Breast epithelium (tissue), 4 donors: ENCODE data around the gene ZBTB37. TPM values are rescaled to one million over a fixed set of nuclear protein-coding genes. Genes with fewer than 3 reads are reported as not detected.

Experiments
- DNase-seq, 2 donors: peaks; one replicate each; pipeline ENCODE4 v3.0.0-alpha.2; 2019; ENCODE audit warnings: low spot score in 2 of 2
- H3K27ac ChIP-seq, 2 donors: fragments of 200-600 bp; sonication (generic) in 1 of 2; one replicate each; pipeline ENCODE4 v1.5.1; 2016 to 2019; ENCODE audit warnings: mild to moderate bottlenecking in 1 of 2
- H3K27me3 ChIP-seq, 2 donors: fragments of 200-600 bp; sonication (generic) in 1 of 2; one replicate each; pipeline versions ENCODE4 v1.5.1 to v1.6.0; 2017 to 2019; ENCODE audit warnings: control low read depth in 1 of 2, mild to moderate bottlenecking in 1 of 2
- H3K36me3 ChIP-seq: fragments of 200-600 bp; one replicate; pipeline ENCODE4 v1.5.1; 2019
- H3K4me1 ChIP-seq, 2 donors: fragments of 200-600 bp; sonication (generic); one replicate each; pipeline ENCODE4 v1.5.1; 2016 to 2019; ENCODE audit warnings: control low read depth in 1 of 2
- H3K4me3 ChIP-seq, 3 donors: fragments of 200-600 bp; sonication (generic); 1 replicate in 2 of 3; 2 replicates in 1 of 3; pipeline ENCODE4 v1.5.1; 2016 to 2019; ENCODE audit warnings: mild to moderate bottlenecking in 3 of 3, moderate library complexity in 2 of 3
- H3K9me3 ChIP-seq, 2 donors: fragments of 200-600 bp; sonication (generic) in 1 of 2; one replicate each; pipeline ENCODE4 v1.5.1; 2016 to 2019; ENCODE audit warnings: control low read depth in 1 of 2
- CTCF ChIP-seq, 3 donors: fragments of 450-650 bp; IDR thresholded peaks; one replicate each; pipeline ENCODE4 v1.5.1; 2016 to 2017; ENCODE audit warnings: antibody characterized with exemption in 3 of 3, mild to moderate bottlenecking in 3 of 3, moderate library complexity in 3 of 3
- POLR2A ChIP-seq: fragments of 450-650 bp; IDR thresholded peaks from one replicate; pipeline ENCODE4 v1.6.1; 2016; ENCODE audit warnings: antibody characterized with exemption, mild to moderate bottlenecking, moderate library complexity
- POLR2AphosphoS5 ChIP-seq, 3 donors: sonication (generic); formaldehyde crosslinking; IDR thresholded peaks; one replicate each; pipeline ENCODE4 v1.6.1; 2017; ENCODE audit warnings: antibody characterized with exemption in 3 of 3
- intact Hi-C: fragments of 100-400 bp; cut with DNase I; formaldehyde crosslinking; loops from one replicate; pipeline ENCODE4 v1.15.1; 2023; ENCODE audit warnings: low total_unique reads
- total RNA-seq, 3 donors: library from RNA; depleted of rRNA; stranded (reverse); fragments of >200 nt; gene quantifications; one replicate each; pipeline ENCODE4 v1.1.0, GENCODE V29; 2016

Gene ZBTB37
- total RNA-seq, 3 donors from 2014 or later: 10.2 to 15.7 (median 15.4) TPM

DNA sequence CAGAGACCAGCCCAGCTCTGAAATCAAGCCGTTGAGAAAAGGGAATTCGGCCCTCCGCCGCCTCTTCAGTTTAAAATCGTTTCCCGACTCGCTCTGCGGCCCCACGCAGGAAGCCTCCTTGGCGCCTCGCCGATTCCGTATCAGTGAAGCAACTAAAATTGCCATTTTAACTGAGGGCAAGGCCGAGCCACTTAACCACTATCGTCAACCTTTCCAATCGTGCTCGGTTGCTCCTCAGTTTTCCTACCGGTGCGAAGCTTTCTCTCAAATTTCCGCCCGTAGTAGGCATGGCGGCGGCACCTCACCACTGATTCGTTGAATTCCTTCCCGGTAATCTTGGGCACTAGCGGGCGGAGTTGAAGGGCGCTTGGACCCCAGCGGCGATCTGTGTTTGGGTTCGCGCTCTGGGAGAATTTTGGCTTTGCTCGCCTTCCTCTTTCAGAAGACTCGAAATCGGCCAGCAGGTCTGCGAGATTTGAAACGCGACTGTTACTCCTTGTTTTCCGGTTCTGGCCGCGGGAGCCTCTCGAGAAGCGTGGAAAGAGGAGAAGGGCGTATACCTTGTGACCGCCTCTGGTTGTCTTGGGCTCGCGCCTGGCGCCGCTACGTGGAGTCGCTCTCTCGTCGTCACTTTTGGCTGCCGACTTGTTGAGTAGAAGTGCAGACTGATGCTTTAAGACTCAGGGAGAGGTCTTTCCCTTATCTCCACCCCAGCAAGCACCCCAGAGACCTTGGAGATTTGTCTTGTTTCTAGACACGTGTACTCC lies 43.7 kb upstream of the ZBTB37 start, which contains the start of the genes CENPL and DARS2:
TSS of gene CENPL (minus strand) at position 569 of the 767 bp plus-strand sequence. CDS start 13,584 bp downstream, outside the sequence.
TSS of gene DARS2 (plus strand) at position 359 of the 767 bp plus-strand sequence. CDS start 557 bp downstream, outside the sequence.
- Histone ChIP-seq H3K27me3 (no peaks in the 10 kb centered on the region), H3K27ac (peak within 1 kb of the TSS; percentile 91 to 96), H3K36me3 (no peaks in the 10 kb centered on the region), H3K4me3 (peak within 1 kb of the TSS; percentile 66 to 90 (median 69)), H3K9me3 (no peaks in the 10 kb centered on the region), H3K4me1 (no peaks in the 10 kb centered on the region)
- intact Hi-C loops: loop anchor here (5.0 kb wide), 1 partner anchor 1437 kb away; no protein-coding TSS in a partner anchor
- TF ChIP-seq POLR2A (no peak), POLR2AphosphoS5 (IDR thresholded peaks at IDR 0.05) (peak; percentile 78 to 93 (median 81))
- peak; percentile 94 for DNase-seq

DNA sequence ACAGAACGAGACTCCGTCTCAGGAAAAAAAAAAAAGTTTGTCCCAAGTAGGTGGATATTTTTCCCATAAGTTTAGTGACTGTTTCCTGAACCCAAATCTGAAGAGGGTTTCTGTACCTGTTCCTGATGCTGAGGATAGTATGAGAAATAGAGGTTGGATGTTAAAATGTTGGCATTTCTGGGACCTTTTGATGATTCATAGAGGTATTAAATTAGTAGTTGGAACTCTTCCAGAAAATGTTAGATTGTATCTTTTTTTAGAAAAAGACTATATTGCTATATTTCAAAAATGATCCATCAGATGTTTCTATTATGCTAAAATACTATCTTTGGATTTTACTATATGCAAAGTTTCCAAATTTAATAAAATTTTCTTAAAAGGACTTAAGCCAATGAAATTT lies 40.6 kb upstream of the ZBTB37 start:
- Histone ChIP-seq H3K4me1 (no peaks in the 10 kb centered on the region), H3K36me3 (no peaks in the 10 kb centered on the region), H3K9me3 (no peaks in the 10 kb centered on the region), H3K4me3 (no peak overlapping the region), H3K27me3 (no peaks in the 10 kb centered on the region), H3K27ac (no peak overlapping the region)
- no peak for DNase-seq
- TF ChIP-seq CTCF (IDR thresholded peaks at IDR 0.05) (no peak), POLR2A (no peak), POLR2AphosphoS5 (IDR thresholded peaks at IDR 0.05) (no peak)
- intact Hi-C loops: no loop called here

DNA sequence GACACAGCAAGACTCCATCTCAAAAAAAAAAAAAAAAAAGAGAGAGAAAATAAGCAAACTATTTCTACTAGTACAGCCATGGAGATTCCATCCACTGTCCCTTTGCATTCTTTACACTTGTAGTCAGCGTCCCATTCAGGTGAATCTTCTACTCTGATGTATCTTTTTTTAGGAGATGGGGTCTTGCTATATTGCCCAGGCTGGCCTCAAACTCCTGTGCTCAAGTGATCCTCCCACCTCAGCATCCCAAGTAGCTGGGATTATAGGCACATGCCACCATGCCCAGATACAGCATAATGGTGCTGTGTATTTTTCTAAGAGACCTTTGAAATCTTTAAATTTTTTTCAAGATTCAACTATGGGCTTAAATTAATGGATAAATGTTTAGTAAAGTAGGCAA lies 35.4 kb upstream of the ZBTB37 start:
- no peak overlapping the region for H3K4me3 ChIP-seq
- no peak for TF ChIP-seq POLR2AphosphoS5 (IDR thresholded peaks at IDR 0.05)
- TF ChIP-seq POLR2A: no peak
- no peak for TF ChIP-seq CTCF (IDR thresholded peaks at IDR 0.05)
- no peak overlapping the region for H3K27ac ChIP-seq
- no peaks in the 10 kb centered on the region for H3K9me3 ChIP-seq
- no peaks in the 10 kb centered on the region for H3K36me3 ChIP-seq
- H3K27me3 ChIP-seq: no peaks in the 10 kb centered on the region
- intact Hi-C loops: no loop called here
- H3K4me1 ChIP-seq: no peaks in the 10 kb centered on the region
- DNase-seq: no peak

DNA sequence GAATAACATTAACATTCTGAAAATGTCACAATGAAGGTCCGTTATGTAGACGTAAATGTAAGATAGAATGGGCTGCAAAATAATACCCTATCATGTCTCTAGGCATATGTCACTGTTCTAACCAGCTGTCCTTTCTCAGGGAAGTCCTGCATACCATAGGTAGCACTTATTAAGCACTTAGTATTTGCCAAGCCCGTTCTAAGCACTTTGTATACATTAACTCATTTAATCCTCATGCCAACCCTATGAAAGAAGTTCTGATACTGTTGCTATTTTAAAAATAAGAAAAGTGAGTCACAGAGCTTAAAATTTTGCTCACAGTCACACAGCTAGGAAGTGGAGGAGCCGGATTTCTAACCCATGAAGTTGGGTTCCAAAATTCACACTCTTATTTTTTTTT lies 16.1 kb upstream of the ZBTB37 start:
- Histone ChIP-seq H3K36me3 (peaks cover 3% of the 10 kb centered on the region), H3K27me3 (no peaks in the 10 kb centered on the region), H3K27ac (no peak overlapping the region), H3K9me3 (no peaks in the 10 kb centered on the region), H3K4me3 (no peak overlapping the region), H3K4me1 (no peaks in the 10 kb centered on the region)
- intact Hi-C loops: no loop called here
- no peak for TF ChIP-seq POLR2AphosphoS5 (IDR thresholded peaks at IDR 0.05)
- TF ChIP-seq CTCF (IDR thresholded peaks at IDR 0.05): no peak
- TF ChIP-seq POLR2A: no peak
- no peak for DNase-seq

DNA sequence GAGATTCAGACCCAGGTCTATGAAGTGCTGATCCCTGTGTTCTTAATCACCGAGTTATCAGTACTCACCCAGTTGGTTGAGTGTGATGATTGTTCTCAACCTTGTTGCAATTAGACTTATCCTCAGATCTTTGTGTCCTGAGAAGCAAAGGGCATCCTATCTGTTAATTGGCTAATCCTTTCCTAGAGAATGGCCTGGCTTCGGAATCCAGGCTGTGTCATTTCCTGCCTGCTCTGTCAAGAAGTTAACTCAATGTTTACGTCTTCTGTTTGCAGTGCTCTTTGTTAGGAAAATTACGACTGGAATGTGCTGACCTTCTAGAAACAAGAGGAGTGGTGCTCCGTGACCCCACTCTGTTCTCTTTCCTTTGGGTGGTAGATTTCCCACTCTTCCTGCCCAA lies 15.1 kb upstream of the ZBTB37 start:
- Histone ChIP-seq H3K4me3 (no peak overlapping the region), H3K36me3 (peaks cover 3% of the 10 kb centered on the region), H3K9me3 (no peaks in the 10 kb centered on the region), H3K4me1 (no peaks in the 10 kb centered on the region), H3K27ac (no peak overlapping the region), H3K27me3 (no peaks in the 10 kb centered on the region)
- intact Hi-C loops: no loop called here
- no peak for DNase-seq
- TF ChIP-seq CTCF (IDR thresholded peaks at IDR 0.05): no peak
- TF ChIP-seq POLR2A: no peak
- no peak for TF ChIP-seq POLR2AphosphoS5 (IDR thresholded peaks at IDR 0.05)
